C4-2B (cell line): ENCODE results near the gene RPS6KA5.

Source experiments
- H3K27ac ChIP-seq: fragments of 450-650 bp; 2 replicates; pipeline ENCODE4 v1.5.1; 2017
- ZFX ChIP-seq: fragments of 450-650 bp; IDR thresholded peaks from 2 replicates; pipeline ENCODE4 v1.6.1; 2017
- TF ChIP-seq, protein P1 (sequence below): fragments of 450-650 bp; conservative IDR thresholded peaks from 2 replicates; pipeline ENCODE4 v1.5.1; 2017; ENCODE audit warnings: mild to moderate bottlenecking

RPS6KA5 gene

DNA sequence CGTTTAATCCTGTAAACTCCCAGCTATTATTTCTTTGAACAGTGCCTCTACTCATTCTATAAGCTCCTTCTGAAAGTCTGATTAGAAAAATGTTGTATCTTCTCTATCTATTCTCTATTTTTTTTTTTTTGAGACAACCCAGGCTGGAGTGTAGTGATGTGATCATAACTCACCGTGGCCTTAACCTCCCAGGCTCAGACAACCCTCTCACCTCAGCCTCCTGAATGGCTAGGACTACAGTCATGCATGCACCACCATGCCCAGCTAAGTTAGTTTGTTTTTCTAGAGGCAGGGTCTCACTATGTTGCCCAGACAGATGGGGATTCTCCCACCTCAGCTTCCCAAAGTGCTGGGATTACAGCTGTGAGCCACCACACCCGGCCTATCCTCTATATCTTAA is 66.6 kb downstream of the RPS6KA5 start:
- no peak overlapping the region for H3K27ac ChIP-seq
- TF ChIP-seq, protein P1, sequence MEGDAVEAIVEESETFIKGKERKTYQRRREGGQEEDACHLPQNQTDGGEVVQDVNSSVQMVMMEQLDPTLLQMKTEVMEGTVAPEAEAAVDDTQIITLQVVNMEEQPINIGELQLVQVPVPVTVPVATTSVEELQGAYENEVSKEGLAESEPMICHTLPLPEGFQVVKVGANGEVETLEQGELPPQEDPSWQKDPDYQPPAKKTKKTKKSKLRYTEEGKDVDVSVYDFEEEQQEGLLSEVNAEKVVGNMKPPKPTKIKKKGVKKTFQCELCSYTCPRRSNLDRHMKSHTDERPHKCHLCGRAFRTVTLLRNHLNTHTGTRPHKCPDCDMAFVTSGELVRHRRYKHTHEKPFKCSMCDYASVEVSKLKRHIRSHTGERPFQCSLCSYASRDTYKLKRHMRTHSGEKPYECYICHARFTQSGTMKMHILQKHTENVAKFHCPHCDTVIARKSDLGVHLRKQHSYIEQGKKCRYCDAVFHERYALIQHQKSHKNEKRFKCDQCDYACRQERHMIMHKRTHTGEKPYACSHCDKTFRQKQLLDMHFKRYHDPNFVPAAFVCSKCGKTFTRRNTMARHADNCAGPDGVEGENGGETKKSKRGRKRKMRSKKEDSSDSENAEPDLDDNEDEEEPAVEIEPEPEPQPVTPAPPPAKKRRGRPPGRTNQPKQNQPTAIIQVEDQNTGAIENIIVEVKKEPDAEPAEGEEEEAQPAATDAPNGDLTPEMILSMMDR = no peak
- no peak for TF ChIP-seq ZFX

DNA sequence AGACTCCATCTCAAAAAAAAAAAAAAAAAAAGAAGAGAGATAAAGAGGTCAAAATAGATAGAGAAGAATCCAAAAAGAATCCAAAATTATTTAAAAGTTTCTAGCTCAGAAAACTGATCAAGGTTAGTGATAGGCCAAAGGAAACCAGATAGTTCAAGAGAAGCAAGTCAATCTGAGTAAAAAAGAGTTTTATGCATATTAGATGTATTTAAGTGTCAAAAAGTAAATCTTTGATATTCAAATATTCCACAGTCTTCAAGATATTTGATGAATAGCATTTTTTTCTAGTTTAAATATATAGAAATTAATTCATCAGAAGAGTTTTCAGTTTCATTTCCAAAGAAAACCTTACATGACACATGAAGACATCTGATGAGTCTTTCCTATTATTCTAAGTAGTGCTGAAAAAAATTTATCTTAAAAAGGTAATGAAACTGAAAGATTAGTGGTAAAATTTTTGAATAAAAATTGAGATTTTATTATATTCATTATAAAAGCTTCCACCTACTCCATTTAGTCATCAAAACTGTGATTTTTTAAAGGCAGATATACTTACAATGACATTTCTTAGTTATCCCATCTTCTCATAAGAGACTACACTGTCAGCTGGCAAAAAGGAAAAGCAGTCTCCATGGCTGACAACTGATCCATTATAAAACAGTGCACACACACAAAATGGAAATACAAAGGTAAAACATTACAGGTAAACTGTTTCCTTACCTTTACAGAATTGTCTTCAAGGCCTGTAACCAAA is 68.6 kb downstream of the RPS6KA5 start:
- no peak overlapping the region for H3K27ac ChIP-seq
- TF ChIP-seq, protein P1 = no peak
- TF ChIP-seq ZFX = no peak

DNA sequence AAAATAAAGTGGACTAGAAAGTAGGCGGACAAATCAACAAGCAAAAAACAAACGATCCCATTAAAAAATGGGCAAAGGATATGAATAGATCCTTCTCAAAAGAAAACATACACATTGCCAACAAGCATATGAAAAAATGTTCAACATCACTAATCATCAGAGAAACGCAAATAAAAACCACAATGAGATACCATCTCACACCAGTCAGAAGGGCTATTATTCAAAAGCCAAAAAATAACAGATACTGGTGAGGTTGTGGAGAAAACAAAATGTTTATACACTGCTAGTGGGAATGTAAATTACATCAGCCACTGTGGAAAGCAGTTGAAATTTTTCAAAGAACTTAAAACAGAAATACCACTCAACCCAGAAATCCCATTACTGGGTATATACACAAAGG is 70.3 kb downstream of the RPS6KA5 start:
- no peak overlapping the region for H3K27ac ChIP-seq

DNA sequence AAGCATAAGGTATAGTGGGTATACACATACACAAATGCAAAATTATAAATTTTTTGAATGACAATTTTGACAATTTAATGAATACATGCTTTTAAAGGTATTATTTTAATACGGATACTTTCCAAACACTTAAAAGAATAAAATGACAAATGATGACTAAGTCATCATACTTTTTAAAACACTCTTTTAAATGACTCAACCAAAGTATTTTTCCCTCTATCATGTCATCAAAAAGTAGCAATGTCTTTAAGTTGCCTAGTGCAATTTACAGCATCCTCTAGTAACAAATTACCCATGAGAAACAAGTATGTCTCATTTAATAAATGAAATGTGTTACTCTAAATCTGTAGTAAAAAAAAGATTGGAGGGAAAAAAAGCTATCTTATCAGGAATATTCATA is 73.3 kb downstream of the RPS6KA5 start:
- no peak overlapping the region for H3K27ac ChIP-seq
- TF ChIP-seq, protein P1 = no peak
- no peak for TF ChIP-seq ZFX

More for the DNA sequence above, 70.3 kb downstream of the RPS6KA5 start:
- TF ChIP-seq ZFX = no peak
- TF ChIP-seq, protein P1 = no peak

DNA sequence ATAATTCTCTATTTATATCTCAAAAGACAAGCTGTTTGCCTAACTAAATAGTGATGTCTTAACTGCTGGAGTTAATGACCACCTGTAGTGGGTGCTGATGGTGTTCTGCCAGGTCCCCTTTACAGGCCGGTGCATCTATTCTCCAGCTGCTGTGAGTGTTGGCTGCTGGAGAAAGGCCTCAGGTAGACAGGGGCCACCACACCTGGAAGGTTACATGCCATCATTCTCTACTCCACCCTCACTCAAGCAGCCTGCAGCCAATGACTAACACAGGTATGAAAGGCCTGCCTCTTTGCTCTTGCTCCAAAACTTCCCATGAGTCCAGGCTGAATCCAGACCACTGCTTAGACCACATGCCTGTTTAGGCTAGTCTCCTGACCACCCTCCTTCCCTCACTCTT is 73.9 kb downstream of the RPS6KA5 start:
- TF ChIP-seq ZFX = no peak
- TF ChIP-seq, protein P1 = no peak
- no peak overlapping the region for H3K27ac ChIP-seq

DNA sequence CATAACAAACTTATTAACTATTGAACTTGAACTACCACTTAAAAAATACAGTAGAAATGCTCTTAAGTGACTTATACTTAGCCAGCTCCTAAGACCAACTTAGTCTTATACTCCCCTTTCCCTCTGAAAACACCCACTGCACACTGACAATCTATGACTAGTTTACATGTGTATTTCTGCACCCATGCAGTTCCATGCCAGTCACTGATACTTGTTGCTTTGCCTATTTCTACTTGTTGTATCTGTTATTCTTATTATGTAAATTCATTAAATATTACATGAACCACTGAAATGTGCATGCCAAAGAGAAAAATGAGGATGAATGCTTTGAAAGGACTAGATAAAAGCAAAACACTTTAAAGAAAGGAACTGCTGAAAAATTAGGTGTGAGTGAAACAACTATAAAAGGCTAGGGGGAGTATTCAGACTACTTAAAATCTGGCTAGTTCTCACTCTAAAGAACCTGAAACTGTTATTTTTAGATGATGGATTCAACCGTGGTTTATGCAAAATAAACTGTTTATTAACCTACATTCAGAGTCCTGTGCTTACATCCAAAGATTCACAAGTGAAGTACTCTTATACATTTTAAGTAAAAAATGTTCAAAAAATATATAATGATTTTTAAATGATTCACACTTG is 74.7 kb downstream of the RPS6KA5 start:
- no peak overlapping the region for H3K27ac ChIP-seq
- no peak for TF ChIP-seq ZFX
- TF ChIP-seq, protein P1 = no peak

DNA sequence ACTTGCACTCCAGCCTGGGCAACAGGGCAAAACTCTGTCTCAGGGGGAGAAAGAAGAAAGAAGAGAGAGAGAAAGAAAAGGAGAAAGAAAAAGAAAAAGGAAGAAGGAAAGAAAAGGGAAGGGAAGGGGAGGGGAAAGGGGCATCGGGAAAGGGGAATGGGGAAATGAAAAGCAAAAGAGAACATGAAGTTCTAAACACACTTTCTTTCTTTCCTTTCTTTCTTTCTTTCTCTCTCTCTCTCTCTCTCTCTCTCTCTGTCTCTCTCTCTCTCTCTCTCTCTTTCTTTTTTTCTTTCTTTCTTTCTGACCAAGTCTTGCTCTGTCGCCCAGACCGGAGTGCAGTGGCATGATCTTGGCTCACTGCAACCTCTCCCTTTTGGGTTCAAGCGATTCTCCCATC is 76.9 kb downstream of the RPS6KA5 start:
- H3K27ac ChIP-seq = no peak overlapping the region
- no peak for TF ChIP-seq ZFX
- TF ChIP-seq, protein P1 = no peak
